Rectal smooth muscle tissue (tissue), 1 donor: ENCODE data around the gene TOMM70.
"Not testable (repeated sequence)": the region's sequence is repeated elsewhere in the genome, so short reads cannot be mapped to it uniquely, and the experiment has no call there.

Experiments used
- H3K27ac ChIP-seq: one replicate; pipeline ENCODE4 v1.7.0; 2013; ENCODE audit warnings: low read depth, low read length, inconsistent platforms
- H3K27me3 ChIP-seq: one replicate; pipeline ENCODE4 v1.7.0; 2013; ENCODE audit warnings: low read length; ENCODE audit not compliant: control insufficient read depth, insufficient read depth
- H3K36me3 ChIP-seq: one replicate; pipeline ENCODE4 v1.7.0; 2013; ENCODE audit warnings: low read length; ENCODE audit not compliant: control insufficient read depth, insufficient read depth
- H3K4me1 ChIP-seq: one replicate; pipeline ENCODE4 v1.7.0; 2013; ENCODE audit warnings: low read length; ENCODE audit not compliant: control insufficient read depth, insufficient read depth
- H3K4me3 ChIP-seq: one replicate; pipeline ENCODE4 v1.7.0; 2013; ENCODE audit warnings: low read length
- H3K9ac ChIP-seq: one replicate; pipeline ENCODE4 v1.7.0; 2013; ENCODE audit warnings: low read length

Gene TOMM70

GRCh38 chr3:100330651-100331050 is 70.2 kb downstream of the TOMM70 start:
- H3K4me3 ChIP-seq = no peak overlapping the region
- H3K36me3 ChIP-seq = no peaks in the 10 kb centered on the region
- no peaks in the 10 kb centered on the region for H3K27me3 ChIP-seq
- H3K27ac ChIP-seq = no peak overlapping the region
- no peak overlapping the region for H3K9ac ChIP-seq
- H3K4me1 ChIP-seq = no peaks in the 10 kb centered on the region

GRCh38 chr3:100329800-100330489 is 70.9 kb downstream of the TOMM70 start:
- no peaks in the 10 kb centered on the region for H3K36me3 ChIP-seq
- no peak overlapping the region for H3K27ac ChIP-seq
- no peaks in the 10 kb centered on the region for H3K4me1 ChIP-seq
- no peak overlapping the region for H3K4me3 ChIP-seq
- no peak overlapping the region for H3K9ac ChIP-seq
- no peaks in the 10 kb centered on the region for H3K27me3 ChIP-seq

GRCh38 chr3:100327377-100327776 is 73.5 kb downstream of the TOMM70 start:
- H3K4me1 ChIP-seq, H3K36me3 ChIP-seq, H3K9ac ChIP-seq, H3K27me3 ChIP-seq, H3K27ac ChIP-seq, H3K4me3 ChIP-seq: not testable (repeated sequence)

DNA sequence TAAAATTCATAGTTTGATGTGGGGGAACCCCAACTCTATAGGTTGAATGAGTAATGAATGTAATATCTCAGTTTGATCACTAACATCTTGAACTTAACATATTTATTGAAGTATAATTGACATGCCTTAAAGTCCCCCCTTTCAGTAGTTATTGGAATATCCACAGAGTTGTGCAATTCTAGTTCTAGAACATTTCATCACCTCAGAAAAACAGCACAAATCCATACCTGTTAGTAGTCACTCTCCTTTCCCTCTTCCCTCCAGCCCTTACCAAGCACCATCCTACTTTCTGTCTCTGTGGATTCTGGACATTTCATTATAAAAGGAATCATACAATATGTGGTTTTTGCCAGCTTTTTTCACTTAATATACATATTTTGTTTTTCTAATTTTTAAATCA is 75.1 kb downstream of the TOMM70 start:
- Histone ChIP-seq H3K4me1 (no peaks in the 10 kb centered on the region), H3K36me3 (no peaks in the 10 kb centered on the region), H3K27me3 (no peaks in the 10 kb centered on the region), H3K4me3 (no peak overlapping the region), H3K9ac (no peak overlapping the region), H3K27ac (no peak overlapping the region)

- H3K9ac ChIP-seq = no peak overlapping the region
- no peaks in the 10 kb centered on the region for H3K36me3 ChIP-seq
Measured at GRCh38 chr3:100324044-100324443, 76.8 kb downstream of the TOMM70 start.

DNA sequence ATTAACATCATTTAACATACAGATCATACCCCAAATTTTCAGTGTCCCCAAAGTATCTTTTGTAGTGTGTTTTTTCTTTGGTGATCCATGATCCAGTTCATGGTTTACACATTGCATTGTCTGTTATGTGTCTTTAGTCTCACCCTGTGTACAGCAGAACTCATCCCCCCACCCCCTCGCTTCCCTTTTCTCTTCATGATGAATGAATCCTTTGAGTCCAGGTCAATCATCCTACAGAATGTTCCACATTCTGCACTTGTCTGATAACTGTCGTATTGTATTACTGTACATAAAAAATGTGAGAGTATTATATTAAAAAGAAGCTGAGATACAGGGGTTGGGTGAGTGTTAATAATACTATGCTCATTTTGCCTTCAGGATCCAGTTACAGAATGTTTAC is 80.9 kb downstream of the TOMM70 start:
- Histone ChIP-seq H3K27ac (no peak overlapping the region), H3K4me3 (no peak overlapping the region), H3K9ac (no peak overlapping the region), H3K27me3 (no peaks in the 10 kb centered on the region), H3K36me3 (no peaks in the 10 kb centered on the region), H3K4me1 (no peaks in the 10 kb centered on the region)

More at GRCh38 chr3:100324044-100324443, 76.8 kb downstream of the TOMM70 start:
- Histone ChIP-seq H3K27ac (no peak overlapping the region), H3K4me1 (no peaks in the 10 kb centered on the region), H3K27me3 (no peaks in the 10 kb centered on the region), H3K4me3 (no peak overlapping the region)

GRCh38 chr3:100317912-100318311 is 83.0 kb downstream of the TOMM70 start:
- Histone ChIP-seq H3K36me3 (no peaks in the 10 kb centered on the region), H3K4me1 (no peaks in the 10 kb centered on the region), H3K27me3 (no peaks in the 10 kb centered on the region), H3K27ac (no peak overlapping the region), H3K4me3 (no peak overlapping the region), H3K9ac (no peak overlapping the region)

DNA sequence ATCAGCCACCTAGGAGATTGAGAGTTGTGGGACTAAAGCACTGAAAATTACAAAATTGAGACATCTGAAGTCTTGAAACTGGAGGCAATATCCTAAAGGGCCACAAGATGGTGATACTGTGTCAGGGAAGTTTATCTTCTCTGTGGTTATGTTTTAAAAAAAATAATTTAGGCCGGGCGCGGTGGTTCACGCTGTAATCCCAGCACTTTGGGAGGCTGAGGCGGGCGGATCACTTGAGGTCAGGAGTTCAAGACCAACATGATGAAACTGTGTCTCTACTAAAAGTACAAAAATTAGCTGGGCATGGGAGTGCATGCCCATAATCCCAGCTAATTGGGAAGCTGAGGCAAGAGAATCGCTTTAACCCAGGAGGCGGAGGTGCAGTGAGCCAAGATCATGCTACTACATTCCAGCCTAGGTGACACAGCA is 84.2 kb downstream of the TOMM70 start:
- no peaks in the 10 kb centered on the region for H3K4me1 ChIP-seq
- H3K36me3 ChIP-seq = no peaks in the 10 kb centered on the region
- no peaks in the 10 kb centered on the region for H3K27me3 ChIP-seq
- H3K9ac ChIP-seq = no peak overlapping the region
- H3K27ac ChIP-seq = no peak overlapping the region
- no peak overlapping the region for H3K4me3 ChIP-seq
